ENCODE measurements around the gene DCC.

GRCh38 chr18:53234610-53235009 is 894.6 kb downstream of the DCC start:
- no peak for TF ChIP-seq CTCF (IDR thresholded peaks at IDR 0.05)
- no peak for TF ChIP-seq POLR2A (IDR thresholded peaks at IDR 0.05)
